ENCODE results near the gene TMEM192.

Gene TMEM192

DNA sequence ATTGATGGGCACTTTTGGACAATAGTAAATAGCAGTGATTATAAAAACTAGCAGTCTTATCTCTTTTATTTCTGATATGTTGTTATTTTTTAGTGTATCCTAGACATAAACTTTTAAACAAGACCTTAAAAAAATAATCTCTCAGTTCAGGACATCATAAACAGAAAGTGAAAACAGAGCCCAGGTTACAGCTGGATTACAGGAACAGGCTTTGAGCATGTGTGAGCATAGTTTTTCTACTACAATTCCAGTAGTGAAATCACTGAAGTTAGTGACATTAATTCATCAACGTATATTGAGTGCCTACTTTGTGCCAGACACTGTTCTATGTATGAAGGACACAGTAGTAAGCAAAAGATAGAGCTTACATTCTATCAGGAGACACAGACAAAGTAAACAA lies 42.1 kb downstream of the TMEM192 start:
- no peak for DNase-seq (ENCODE audit: extremely low read depth, low read depth)
- no peak overlapping the region for H3K4me3 ChIP-seq (replicated peaks; ENCODE audit: low read depth, low read length)
- TF ChIP-seq, protein P1, sequence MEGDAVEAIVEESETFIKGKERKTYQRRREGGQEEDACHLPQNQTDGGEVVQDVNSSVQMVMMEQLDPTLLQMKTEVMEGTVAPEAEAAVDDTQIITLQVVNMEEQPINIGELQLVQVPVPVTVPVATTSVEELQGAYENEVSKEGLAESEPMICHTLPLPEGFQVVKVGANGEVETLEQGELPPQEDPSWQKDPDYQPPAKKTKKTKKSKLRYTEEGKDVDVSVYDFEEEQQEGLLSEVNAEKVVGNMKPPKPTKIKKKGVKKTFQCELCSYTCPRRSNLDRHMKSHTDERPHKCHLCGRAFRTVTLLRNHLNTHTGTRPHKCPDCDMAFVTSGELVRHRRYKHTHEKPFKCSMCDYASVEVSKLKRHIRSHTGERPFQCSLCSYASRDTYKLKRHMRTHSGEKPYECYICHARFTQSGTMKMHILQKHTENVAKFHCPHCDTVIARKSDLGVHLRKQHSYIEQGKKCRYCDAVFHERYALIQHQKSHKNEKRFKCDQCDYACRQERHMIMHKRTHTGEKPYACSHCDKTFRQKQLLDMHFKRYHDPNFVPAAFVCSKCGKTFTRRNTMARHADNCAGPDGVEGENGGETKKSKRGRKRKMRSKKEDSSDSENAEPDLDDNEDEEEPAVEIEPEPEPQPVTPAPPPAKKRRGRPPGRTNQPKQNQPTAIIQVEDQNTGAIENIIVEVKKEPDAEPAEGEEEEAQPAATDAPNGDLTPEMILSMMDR (IDR thresholded peaks at IDR 0.05; ENCODE audit: low read depth, low read length, missing control alignments) = no peak

DNA sequence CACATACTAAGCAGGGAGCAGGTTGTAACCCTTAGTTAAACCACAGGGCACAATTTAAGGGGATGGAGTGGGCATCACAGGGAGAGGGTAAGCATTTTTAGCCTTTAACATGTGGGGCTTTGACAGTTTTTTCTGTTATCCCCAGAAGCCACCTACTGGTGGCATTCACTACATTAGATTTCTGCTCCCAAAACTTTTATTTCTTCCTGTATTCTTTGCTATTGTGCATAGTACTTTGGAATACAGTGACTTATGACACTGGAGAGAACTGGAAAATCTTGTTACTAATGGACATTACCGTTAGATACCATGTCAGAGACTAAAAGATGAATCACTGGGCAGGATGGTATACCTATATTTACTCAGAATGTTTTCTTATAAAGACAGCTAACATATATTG lies 51.7 kb downstream of the TMEM192 start:
- no peak for DNase-seq (ENCODE audit: extremely low read depth, low read depth)
- TF ChIP-seq, protein P1 (IDR thresholded peaks at IDR 0.05; ENCODE audit: low read depth, low read length, missing control alignments) = peak; percentile 19
- H3K4me3 ChIP-seq (replicated peaks; ENCODE audit: low read depth, low read length) = no peak overlapping the region

DNA sequence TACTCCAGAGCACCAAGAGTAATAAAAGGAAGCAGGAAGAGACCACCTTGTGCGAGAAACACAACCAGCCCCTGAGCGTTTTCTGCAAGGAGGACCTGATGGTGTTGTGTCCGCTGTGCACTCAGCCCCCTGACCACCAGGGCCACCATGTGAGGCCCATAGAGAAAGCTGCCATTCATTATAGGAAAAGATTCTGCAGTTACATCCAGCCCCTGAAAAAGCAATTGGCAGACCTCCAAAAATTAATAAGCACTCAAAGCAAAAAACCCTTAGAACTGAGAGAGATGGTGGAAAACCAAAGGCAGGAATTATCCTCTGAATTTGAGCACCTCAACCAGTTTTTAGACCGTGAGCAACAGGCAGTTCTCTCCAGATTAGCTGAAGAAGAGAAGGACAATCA lies 53.3 kb downstream of the TMEM192 start:
- DNase-seq (ENCODE audit: extremely low read depth, low read depth) = no peak
- H3K4me3 ChIP-seq (replicated peaks; ENCODE audit: low read depth, low read length) = no peak overlapping the region
- TF ChIP-seq, protein P1 (IDR thresholded peaks at IDR 0.05; ENCODE audit: low read depth, low read length, missing control alignments) = no peak

DNA sequence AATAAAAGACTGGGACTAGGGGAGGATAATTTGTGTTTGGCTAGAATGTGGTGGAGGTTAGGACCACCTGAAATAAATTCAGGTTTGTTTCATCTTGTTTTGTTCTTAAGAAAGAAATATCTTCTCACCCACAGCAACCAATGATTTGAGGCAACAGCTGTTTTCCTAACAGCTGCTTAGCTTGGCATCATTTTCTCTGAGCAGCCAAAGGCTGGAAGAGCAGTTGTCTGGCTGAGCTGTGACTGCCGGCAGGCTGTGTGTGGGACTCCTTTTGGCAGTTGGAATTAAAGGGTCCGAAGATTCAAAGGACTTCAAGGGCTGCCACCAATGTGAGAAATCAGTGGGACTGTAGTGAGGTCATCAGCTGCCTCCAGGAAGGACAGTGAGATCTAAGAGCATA lies 54.0 kb downstream of the TMEM192 start:
- no peak overlapping the region for H3K4me3 ChIP-seq (replicated peaks; ENCODE audit: low read depth, low read length)
- TF ChIP-seq, protein P1 (IDR thresholded peaks at IDR 0.05; ENCODE audit: low read depth, low read length, missing control alignments) = no peak
- no peak for DNase-seq (ENCODE audit: extremely low read depth, low read depth)

GRCh38 chr4:165055601-165056000 lies 57.1 kb downstream of the TMEM192 start:
- H3K4me3 ChIP-seq (replicated peaks; ENCODE audit: low read depth, low read length) = no peak overlapping the region
- TF ChIP-seq, protein P1 (IDR thresholded peaks at IDR 0.05; ENCODE audit: low read depth, low read length, missing control alignments) = no peak
- no peak for DNase-seq (ENCODE audit: extremely low read depth, low read depth)

DNA sequence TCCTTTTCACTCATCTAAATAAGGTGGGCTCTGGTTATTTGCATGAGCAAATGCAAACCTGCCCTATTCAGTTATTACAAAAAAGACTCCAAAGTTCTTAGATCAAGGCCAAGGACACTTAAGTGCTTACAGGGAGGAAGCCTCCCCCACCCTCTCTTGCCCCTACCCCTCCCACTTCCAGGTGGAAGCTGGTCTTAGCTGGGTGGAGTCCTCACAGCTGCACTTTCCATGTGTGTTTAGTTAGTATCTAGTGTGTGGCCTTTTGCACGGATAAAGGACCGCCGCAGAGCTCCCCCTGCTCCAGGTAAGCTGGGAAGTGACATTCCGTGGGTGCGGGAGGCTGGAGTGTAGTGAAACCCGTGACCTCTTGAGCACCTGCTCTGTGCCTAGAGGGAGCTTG lies 59.0 kb downstream of the TMEM192 start, which contains the start of gene TRIM75:
TRIM75 (plus strand) TSS at position 222 of the 400 bp plus-strand sequence. CDS start 5,282 bp downstream, outside the sequence.
- TF ChIP-seq, protein P1 (IDR thresholded peaks at IDR 0.05; ENCODE audit: low read depth, low read length, missing control alignments) = no peak
- H3K4me3 ChIP-seq (replicated peaks; ENCODE audit: low read depth, low read length) = no peak within 1 kb of the TSS
- DNase-seq (ENCODE audit: extremely low read depth, low read depth) = no peak

DNA sequence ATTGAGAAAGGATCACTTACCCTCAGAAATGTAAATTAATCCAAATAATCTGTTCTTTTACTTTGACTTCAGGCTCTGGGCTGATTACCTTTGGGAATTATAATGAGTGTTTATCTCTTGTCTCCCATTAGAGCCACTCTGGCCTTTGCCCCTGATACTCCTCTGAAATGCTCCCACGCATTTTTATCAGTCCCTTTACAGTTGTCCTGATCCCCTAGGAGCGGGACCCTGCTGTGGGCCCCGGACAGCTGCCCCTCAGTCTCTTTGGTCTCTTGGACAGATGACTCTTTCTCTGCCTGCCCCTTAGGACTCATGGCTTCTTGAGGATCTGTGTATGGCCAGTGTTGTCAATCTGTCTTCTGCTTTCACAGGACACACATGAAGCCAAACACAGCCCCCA lies 60.0 kb downstream of the TMEM192 start:
- no peak overlapping the region for H3K4me3 ChIP-seq (replicated peaks; ENCODE audit: low read depth, low read length)
- DNase-seq (ENCODE audit: extremely low read depth, low read depth) = no peak
- TF ChIP-seq, protein P1 (IDR thresholded peaks at IDR 0.05; ENCODE audit: low read depth, low read length, missing control alignments) = no peak

Data from HFF-Myc (cell line).